ENCODE results near the gene TM7SF2.

TM7SF2 gene

GRCh38 chr11:65102142-65103095, 9.3 kb upstream of the TM7SF2 start:
- Histone ChIP-seq H3K4me3 (ENCODE audit: low read depth in 1 of 2, low read length in 2 of 2) (no peak overlapping the region), H2AFZ (ENCODE audit: low read depth, low read length) (no peak overlapping the region), H3K27ac (ENCODE audit: low read length) (no peak overlapping the region), H3K9ac (ENCODE audit: low read depth, low read length) (no peak overlapping the region), H3K9me3 (ENCODE audit: insufficient read depth, low read length, severe bottlenecking) (no peaks in the 10 kb centered on the region), H3K36me3 (ENCODE audit: insufficient read depth, low read length) (peaks cover 57% of the 10 kb centered on the region), H3K4me2 (ENCODE audit: insufficient read depth, low read length) (no peak overlapping the region), H3K79me2 (ENCODE audit: insufficient read depth, low read length) (peaks cover 78% of the 10 kb centered on the region), H3K27me3 (ENCODE audit: insufficient read depth, low read length, poor library complexity) (no peaks in the 10 kb centered on the region), H4K20me1 (ENCODE audit: insufficient read depth, low read length) (peaks cover 15% of the 10 kb centered on the region; the same call in 1 of the 2 replicates), H3K4me1 (ENCODE audit: insufficient read depth, low read length) (peaks cover 13% of the 10 kb centered on the region)
- no peak for ATAC-seq (ENCODE audit: insufficient read depth, low read depth)
- TF ChIP-seq EZH2 (IDR thresholded peaks at IDR 0.05; ENCODE audit: borderline replicate concordance, low read depth, low read length, severe bottlenecking) (no peak), CTCF (IDR thresholded peaks at IDR 0.05; ENCODE audit: borderline replicate concordance, extremely low read depth, low read length, poor library complexity, severe bottlenecking) (no peak)
- no peak for DNase-seq

GRCh38 chr11:65103476-65103875, 8.2 kb upstream of the TM7SF2 start:
- Histone ChIP-seq H3K4me1 (ENCODE audit: insufficient read depth, low read length) (peaks cover 3% of the 10 kb centered on the region), H4K20me1 (ENCODE audit: insufficient read depth, low read length) (peaks cover 12% of the 10 kb centered on the region; the same call in 1 of the 2 replicates), H3K4me2 (ENCODE audit: insufficient read depth, low read length) (no peak overlapping the region), H3K27ac (ENCODE audit: low read length) (no peak overlapping the region), H3K36me3 (ENCODE audit: insufficient read depth, low read length) (peaks cover 61% of the 10 kb centered on the region), H3K27me3 (ENCODE audit: insufficient read depth, low read length, poor library complexity) (no peaks in the 10 kb centered on the region), H3K9me3 (ENCODE audit: insufficient read depth, low read length, severe bottlenecking) (no peaks in the 10 kb centered on the region), H3K79me2 (ENCODE audit: insufficient read depth, low read length) (peaks cover 67% of the 10 kb centered on the region), H3K9ac (ENCODE audit: low read depth, low read length) (no peak overlapping the region), H3K4me3 (ENCODE audit: low read depth in 1 of 2, low read length in 2 of 2) (no peak overlapping the region), H2AFZ (ENCODE audit: low read depth, low read length) (no peak overlapping the region)
- ATAC-seq (ENCODE audit: insufficient read depth, low read depth) (no peak), DNase-seq (no peak)
- TF ChIP-seq EZH2 (IDR thresholded peaks at IDR 0.05; ENCODE audit: borderline replicate concordance, low read depth, low read length, severe bottlenecking), result no peak

- peaks cover 56% of the 10 kb centered on the region for H3K79me2 ChIP-seq (ENCODE audit: insufficient read depth, low read length)
- H4K20me1 ChIP-seq (ENCODE audit: insufficient read depth, low read length), result peaks cover 18% of the 10 kb centered on the region; the same call in 1 of the 2 replicates
- H3K36me3 ChIP-seq (ENCODE audit: insufficient read depth, low read length), result peaks cover 66% of the 10 kb centered on the region
Observed at GRCh38 chr11:65104628-65105027, 7.0 kb upstream of the TM7SF2 start.

More at GRCh38 chr11:65104628-65105027, 7.0 kb upstream of the TM7SF2 start:
- ATAC-seq (ENCODE audit: insufficient read depth, low read depth) (no peak), DNase-seq (no peak)
- Histone ChIP-seq H3K27me3 (ENCODE audit: insufficient read depth, low read length, poor library complexity) (no peaks in the 10 kb centered on the region), H3K9ac (ENCODE audit: low read depth, low read length) (no peak overlapping the region), H3K9me3 (ENCODE audit: insufficient read depth, low read length, severe bottlenecking) (no peaks in the 10 kb centered on the region), H3K4me3 (ENCODE audit: low read depth in 1 of 2, low read length in 2 of 2) (no peak overlapping the region), H3K4me1 (ENCODE audit: insufficient read depth, low read length) (no peaks in the 10 kb centered on the region), H3K27ac (ENCODE audit: low read length) (no peak overlapping the region), H2AFZ (ENCODE audit: low read depth, low read length) (no peak overlapping the region), H3K4me2 (ENCODE audit: insufficient read depth, low read length) (no peak overlapping the region)
- TF ChIP-seq EZH2 (IDR thresholded peaks at IDR 0.05; ENCODE audit: borderline replicate concordance, low read depth, low read length, severe bottlenecking) (no peak), CTCF (IDR thresholded peaks at IDR 0.05; ENCODE audit: borderline replicate concordance, extremely low read depth, low read length, poor library complexity, severe bottlenecking) (no peak)
